HG02970 (cell line): ENCODE measurements around the gene OPN5.

Source experiments
- ATAC-seq: cut with Tn5 transposase; IDR thresholded peaks from one replicate; pipeline ENCODE4 v1.9.1; 2021; ENCODE audit warnings: mild to moderate bottlenecking, moderate library complexity, moderate number of reproducible peaks; ENCODE audit not compliant: unreplicated experiment, low FRiP score

OPN5 gene

GRCh38 chr6:47787620-47788497, 6.0 kb downstream of the OPN5 start:
- peak; percentile 62 for ATAC-seq

- ATAC-seq = no peak
Measured at GRCh38 chr6:47788498-47788884, 6.7 kb downstream of the OPN5 start.

GRCh38 chr6:47789553-47789952, 7.7 kb downstream of the OPN5 start:
- no peak for ATAC-seq

- no peak for ATAC-seq
Measured at GRCh38 chr6:47792216-47792733, 10.4 kb downstream of the OPN5 start.

GRCh38 chr6:47794577-47795135, 12.8 kb downstream of the OPN5 start:
- no peak for ATAC-seq

- ATAC-seq = no peak
Measured at GRCh38 chr6:47801984-47802383, 20.2 kb downstream of the OPN5 start.

GRCh38 chr6:47804821-47805220, 23.0 kb downstream of the OPN5 start:
- ATAC-seq = no peak

GRCh38 chr6:47809873-47810272, 28.0 kb downstream of the OPN5 start:
- no peak for ATAC-seq

GRCh38 chr6:47810885-47811284, 29.1 kb downstream of the OPN5 start:
- no peak for ATAC-seq

GRCh38 chr6:47811443-47811842, 29.6 kb downstream of the OPN5 start:
- no peak for ATAC-seq

- no peak for ATAC-seq
Measured at GRCh38 chr6:47817749-47818148, 35.9 kb downstream of the OPN5 start.

- ATAC-seq = no peak
Measured at GRCh38 chr6:47819461-47819860, 37.6 kb downstream of the OPN5 start.

GRCh38 chr6:47822856-47823554, 41.2 kb downstream of the OPN5 start:
- ATAC-seq = no peak

- ATAC-seq = no peak
Measured at GRCh38 chr6:47832386-47833100, 50.7 kb downstream of the OPN5 start.

- no peak for ATAC-seq
Measured at GRCh38 chr6:47834196-47834595, 52.4 kb downstream of the OPN5 start.

GRCh38 chr6:47836046-47836445, 54.2 kb downstream of the OPN5 start:
- no peak for ATAC-seq

- no peak for ATAC-seq
Measured at GRCh38 chr6:47836639-47837038, 54.8 kb downstream of the OPN5 start.

GRCh38 chr6:47839645-47840044, 57.8 kb downstream of the OPN5 start:
- ATAC-seq = no peak

GRCh38 chr6:47844881-47845280, 63.0 kb downstream of the OPN5 start:
- ATAC-seq = no peak

GRCh38 chr6:47846752-47847151, 64.9 kb downstream of the OPN5 start:
- ATAC-seq = no peak

GRCh38 chr6:47851091-47851490, 69.3 kb downstream of the OPN5 start:
- ATAC-seq = no peak
